GM04503 (cell line): ENCODE results near the gene SLC29A3.

ENCODE experiments used
- DNase-seq: peaks from one replicate; pipeline ENCODE4 v3.0.0-alpha.2; 2012; ENCODE audit warnings: low read depth

SLC29A3 gene

GRCh38 chr10:71392791-71393781 is 74.0 kb downstream of the SLC29A3 start:
- DNase-seq: no peak

GRCh38 chr10:71393841-71394475 is 74.9 kb downstream of the SLC29A3 start:
- DNase-seq: no peak

DNA sequence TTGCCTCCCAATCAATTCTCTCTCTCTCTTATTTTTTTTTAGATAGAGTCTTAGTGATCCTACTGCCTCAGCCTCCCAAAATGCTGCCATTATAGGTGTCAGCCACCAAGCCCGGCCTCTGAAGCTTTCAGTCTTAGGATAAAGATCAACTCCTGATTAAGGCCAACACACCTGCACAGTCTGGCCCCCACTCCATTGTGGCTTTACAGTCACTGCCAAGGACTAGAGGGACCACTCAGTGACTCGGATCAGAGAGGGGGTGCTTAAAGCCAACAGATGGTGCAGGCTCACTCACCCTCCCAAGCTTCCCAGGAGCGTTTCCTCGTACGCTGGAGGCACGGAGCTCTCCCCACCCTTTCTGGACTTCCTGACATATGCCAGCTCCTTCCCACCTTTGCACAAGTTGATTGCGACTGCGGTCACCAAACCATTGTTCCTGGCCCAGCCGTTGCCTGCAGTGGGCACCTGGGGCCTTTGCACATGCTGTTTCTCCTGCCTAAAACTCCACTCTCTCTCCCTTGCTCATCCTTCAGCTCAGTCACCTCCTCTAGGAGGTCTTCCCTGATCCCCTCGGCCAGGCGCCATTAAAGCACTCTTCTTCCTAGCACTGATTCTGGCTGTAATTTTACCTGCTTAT is 76.0 kb downstream of the SLC29A3 start:
- no peak for DNase-seq

- DNase-seq: no peak
Observed at GRCh38 chr10:71395621-71396020, 76.6 kb downstream of the SLC29A3 start.

DNA sequence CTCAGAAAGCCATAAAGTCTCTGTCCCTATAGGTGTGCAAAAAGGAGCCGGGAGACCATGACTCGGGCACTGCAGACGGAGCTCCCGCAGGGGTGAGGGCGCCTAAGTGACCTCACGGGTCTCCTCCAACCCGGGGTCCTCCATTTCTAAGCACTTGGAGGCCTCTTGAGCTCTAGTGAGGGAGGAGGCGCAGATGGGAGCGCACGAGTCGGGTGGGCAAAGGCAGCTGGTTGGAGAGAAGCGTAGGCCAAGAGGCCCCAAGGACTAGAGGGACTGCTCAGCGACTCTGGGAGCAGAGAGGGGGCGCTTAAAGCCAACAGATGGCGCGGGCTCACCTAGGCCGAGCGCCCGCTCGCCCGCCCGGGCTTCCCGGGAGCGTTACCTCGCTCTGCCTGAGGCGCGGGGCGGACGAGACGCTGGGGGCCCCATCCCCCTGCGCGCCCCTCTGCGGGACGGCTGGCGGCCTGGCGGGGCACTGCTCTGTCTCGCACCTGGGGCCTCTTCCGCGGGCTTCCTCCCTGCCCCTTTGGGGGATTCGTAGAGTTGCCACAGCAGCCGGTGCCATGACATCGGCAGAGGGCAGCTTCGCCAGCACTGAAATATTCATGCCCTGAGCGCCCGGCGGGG is 77.1 kb downstream of the SLC29A3 start:
- no peak for DNase-seq

DNA sequence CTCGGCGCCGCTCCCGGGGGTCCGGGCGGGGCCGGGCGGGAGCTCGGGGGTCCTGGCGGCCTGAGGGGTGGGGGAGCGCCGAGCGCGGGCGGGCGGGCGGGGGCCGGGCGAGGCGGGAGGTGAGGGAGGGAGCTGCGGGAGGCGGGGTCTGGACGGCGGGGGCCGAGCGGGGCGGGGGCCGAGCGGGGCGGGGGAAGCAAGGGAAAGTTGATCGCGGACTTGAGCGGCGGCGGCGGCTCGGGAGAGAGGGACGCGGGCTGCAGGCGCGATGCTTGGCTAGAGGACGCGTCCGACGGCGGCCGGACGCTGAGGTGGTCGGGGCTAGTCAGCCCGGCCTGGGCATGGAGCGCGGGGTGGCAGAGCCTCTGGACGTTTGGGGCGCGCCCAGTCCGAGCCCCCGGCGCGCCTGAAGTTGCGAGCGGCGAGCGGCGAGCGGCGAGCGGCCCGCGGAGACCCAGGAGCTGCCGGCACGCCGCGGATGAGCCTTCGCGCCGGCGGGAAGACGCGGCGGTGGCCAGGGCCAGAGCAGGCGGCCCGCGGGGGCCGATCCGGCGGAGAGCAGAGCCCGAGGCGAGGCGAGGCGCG is 77.7 kb downstream of the SLC29A3 start, which contains the start of gene CDH23:
CDH23 (plus strand) TSS at position 210 of the 585 bp plus-strand sequence. CDS start 42,912 bp downstream, outside the sequence.
- DNase-seq: no peak

DNA sequence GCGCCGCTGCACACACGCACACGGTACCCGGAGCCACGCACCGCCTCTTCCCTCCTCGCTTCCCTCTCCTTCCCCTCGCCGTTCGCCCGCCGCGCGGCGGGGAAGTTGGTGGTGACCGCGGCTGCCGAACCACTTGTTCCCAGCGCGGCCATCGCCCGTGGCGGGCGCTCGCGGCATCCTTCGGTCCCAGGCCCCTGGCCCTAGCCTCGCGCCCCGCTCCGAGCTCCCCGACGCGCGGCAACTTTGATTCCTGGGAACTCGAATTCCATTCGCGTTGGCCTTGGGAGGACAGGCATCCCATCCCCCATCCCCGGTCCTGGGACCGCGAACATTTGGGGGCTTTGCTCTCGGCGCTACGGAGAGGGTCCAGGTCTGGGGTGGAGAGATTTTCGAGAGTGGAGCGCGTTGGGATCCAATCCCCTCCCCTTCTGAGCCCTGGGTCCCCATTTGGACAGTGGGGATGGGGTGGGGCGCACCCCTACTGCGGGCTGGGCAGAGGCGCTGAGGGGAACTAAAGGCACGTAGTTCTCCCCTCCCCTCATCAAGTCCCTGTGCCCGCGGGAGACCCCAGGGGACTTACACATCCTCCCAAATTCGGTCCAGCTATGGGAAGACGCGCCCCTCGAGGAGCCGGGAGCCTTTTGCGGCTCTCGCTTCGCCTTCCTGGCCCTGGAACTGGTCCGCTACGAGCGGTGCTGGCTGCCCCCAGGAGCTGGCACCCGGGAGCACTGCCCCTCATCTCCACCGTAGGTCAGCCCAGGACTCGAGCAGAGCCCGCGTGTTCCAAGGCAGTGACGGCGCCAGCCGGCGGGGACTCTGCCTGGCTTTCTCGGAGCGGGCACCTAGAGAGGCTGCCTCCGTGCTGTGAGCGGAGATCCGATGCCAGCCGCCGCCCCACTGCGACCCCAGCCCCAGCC is 78.5 kb downstream of the SLC29A3 start:
- DNase-seq: no peak

GRCh38 chr10:71398976-71399375 is 79.9 kb downstream of the SLC29A3 start:
- no peak for DNase-seq

GRCh38 chr10:71399946-71400345 is 80.9 kb downstream of the SLC29A3 start:
- DNase-seq: no peak

DNA sequence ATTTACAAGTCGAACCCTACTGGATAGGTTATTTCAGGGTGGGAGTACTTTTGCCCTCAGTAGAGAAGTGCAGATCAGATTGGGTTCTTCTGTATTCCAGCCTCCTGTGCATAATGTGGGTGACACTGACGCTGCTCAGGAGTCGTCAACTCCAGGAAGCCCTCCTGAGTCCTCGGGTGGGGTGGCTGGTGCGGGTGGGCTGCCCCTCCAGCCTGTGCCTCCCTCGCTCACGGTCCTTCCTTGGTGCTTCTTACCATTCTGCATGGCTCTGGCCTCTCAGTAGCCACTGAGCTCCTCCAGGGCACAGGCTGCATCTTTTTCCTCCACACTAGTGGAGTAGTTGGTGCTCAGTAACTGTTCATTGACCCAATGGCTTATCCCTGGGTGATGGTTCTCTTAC is 82.0 kb downstream of the SLC29A3 start:
- no peak for DNase-seq

DNA sequence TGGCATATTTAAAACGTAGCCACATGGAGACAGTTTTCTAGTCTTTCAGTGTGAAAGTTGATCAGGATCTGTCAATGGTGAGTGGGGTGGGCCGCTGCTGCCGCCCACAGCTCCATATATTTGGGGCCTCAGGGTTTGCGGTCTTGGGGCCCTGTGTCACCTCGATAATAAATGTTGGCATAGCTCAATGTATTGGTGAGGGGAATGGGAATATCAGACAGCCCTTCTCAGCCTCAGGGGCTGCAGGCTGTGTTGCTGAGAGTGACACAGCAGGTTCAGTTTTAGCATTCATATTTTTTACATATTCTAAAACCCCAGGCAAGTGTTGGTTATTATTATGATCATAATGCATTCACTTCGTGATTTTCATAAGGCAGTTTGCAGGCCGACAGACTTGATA is 82.9 kb downstream of the SLC29A3 start:
- DNase-seq: no peak

DNA sequence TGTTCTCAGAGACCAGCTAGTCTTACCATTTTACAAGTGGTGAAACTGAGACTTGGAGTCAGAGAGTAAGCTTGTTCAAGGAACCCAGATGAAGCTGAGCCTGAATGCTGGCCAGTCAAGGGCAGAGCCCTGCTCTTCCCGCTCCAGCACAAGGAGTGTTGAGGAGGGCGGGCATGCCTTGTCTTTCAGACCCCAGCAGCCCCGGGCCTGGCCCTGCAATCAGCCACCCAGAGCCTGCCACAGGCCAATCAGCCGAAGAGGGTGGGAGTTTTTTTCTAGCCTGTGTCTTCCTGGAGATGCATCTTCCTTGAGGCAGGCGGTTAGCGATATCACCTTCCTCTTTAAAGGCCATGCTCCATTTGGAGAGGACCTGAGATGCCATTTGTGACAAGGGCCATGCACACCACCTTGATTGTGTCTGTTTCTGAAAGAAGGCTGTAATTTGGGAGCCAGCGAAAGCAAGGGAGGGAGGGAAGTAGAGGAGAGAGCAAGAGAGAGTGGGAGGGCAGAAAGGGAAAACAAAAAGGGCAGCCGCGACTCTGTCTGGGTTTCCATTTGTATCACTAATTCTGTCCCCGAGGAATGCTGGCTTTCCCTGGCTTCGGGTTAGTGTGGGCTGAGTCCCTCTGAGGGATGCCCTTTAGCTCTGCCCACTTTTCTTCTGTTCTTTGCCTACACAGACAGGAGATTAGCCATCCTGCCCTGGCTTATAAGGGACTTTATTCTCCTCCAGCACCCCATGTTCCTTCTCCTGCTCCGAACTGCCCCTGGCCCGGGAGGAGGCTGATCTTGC is 85.6 kb downstream of the SLC29A3 start:
- no peak for DNase-seq

DNA sequence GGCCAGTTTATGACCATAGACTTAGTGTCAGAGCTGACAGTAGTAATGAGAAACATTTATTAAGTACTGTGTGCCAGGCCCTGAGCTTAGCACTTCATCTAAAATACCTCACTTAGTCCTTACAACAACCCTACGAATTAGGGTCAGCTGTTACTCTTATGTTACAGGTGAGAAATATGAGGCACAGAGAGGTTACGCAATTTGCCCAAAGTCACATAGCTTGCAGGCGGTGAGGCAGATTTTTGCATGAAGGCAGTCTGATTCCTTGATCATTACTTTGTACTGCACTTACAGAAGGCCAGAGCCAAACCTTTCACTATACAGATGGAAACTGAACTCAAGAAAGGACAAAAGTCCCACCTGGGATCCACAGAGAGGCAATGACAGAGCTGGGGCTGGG is 87.8 kb downstream of the SLC29A3 start:
- DNase-seq: no peak

- no peak for DNase-seq
Observed at GRCh38 chr10:71408436-71409225, 89.6 kb downstream of the SLC29A3 start.

DNA sequence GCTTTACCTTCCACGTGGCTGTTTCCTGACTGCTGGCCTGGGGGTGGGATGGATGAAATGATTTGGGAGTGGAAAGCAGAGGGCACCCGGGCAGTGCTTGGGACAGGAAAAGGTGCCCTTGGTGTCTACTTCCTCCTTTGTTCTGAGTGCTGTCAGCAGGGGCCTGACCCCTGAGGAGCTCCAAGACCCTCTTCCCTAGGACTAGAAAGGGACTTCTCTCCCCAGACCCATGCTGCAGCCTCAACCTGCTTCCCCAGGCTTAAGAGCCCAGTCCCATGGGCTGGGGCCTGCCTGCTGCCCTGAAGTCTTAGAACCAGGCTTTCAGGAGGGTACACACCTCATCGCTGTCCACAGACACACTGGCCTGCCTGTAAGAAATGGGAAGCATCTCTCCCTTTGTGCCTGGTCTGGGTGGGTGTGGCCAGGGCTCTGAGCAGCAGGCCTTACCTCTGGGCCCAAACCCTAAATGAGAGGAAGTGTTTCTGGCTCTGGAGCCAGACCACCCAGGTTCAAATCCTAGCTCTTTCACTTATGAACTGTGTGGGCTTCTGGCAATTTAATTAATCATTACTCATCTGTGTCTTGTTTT is 90.6 kb downstream of the SLC29A3 start:
- DNase-seq: no peak
